ENCODE measurements around the gene DCTD.

GRCh38 chr4:182937268-182938204, 20.4 kb upstream of the DCTD start:
- no peak for TF ChIP-seq EZH2phosphoT487 (IDR thresholded peaks at IDR 0.05; ENCODE audit: insufficient read depth, low read depth)
- TF ChIP-seq EZH2 (IDR thresholded peaks at IDR 0.05; ENCODE audit: insufficient read depth, poor library complexity, severe bottlenecking), result no peak
